ENCODE results near the gene LSP1.

GRCh38 chr11:1876361-1877063 lies 23.6 kb downstream of the LSP1 start:
- TF ChIP-seq POLR2A (IDR thresholded peaks at IDR 0.05; ENCODE audit: low read length), result no peak
- TF ChIP-seq GATA1 (IDR thresholded peaks at IDR 0.05; ENCODE audit: low read depth, low read length), result no peak
